GM18505 (cell line): ENCODE measurements around the gene MSX2.

ENCODE experiments used
- ATAC-seq: cut with Tn5 transposase; IDR thresholded peaks from one replicate; pipeline ENCODE4 v1.9.1; 2021; ENCODE audit not compliant: unreplicated experiment
- POLR2A ChIP-seq: IDR thresholded peaks from 4 replicates; pipeline ENCODE4 v1.6.1; 2011; ENCODE audit warnings: borderline replicate concordance; ENCODE audit not compliant: insufficient read depth, insufficient read length; ENCODE audit errors: extremely low read depth

The MSX2 gene

GRCh38 chr5:174764309-174764708 is 39.9 kb downstream of the MSX2 start:
- TF ChIP-seq POLR2A: no peak
- no peak for ATAC-seq

GRCh38 chr5:174765540-174765939 is 41.2 kb downstream of the MSX2 start:
- TF ChIP-seq POLR2A: no peak
- ATAC-seq: no peak

GRCh38 chr5:174767670-174768069 is 43.3 kb downstream of the MSX2 start:
- no peak for ATAC-seq
- no peak for TF ChIP-seq POLR2A

- no peak for ATAC-seq
- no peak for TF ChIP-seq POLR2A
These were observed 44.6 kb downstream of the MSX2 start for GRCh38 chr5:174769005-174769404.

- TF ChIP-seq POLR2A: no peak
- ATAC-seq: no peak
These were observed 49.0 kb downstream of the MSX2 start for GRCh38 chr5:174773371-174773770.

GRCh38 chr5:174775081-174775480 is 50.7 kb downstream of the MSX2 start:
- no peak for TF ChIP-seq POLR2A
- ATAC-seq: no peak

GRCh38 chr5:174777111-174777510 is 52.7 kb downstream of the MSX2 start:
- no peak for ATAC-seq
- no peak for TF ChIP-seq POLR2A

GRCh38 chr5:174777583-174777982 is 53.2 kb downstream of the MSX2 start:
- no peak for ATAC-seq
- TF ChIP-seq POLR2A: no peak
